GM08714 (cell line): ENCODE results near the gene NQO1.

Experiments used
- H3K4me3 ChIP-seq: fragments of 200-500 bp; sonication (Bioruptor generic); 2 replicates; pipeline ENCODE4 v1.5.1; 2014; ENCODE audit warnings: mild to moderate bottlenecking, low read length, inconsistent platforms
- ZNF274 ChIP-seq: IDR thresholded peaks from 2 replicates; pipeline ENCODE4 v1.6.1; 2012; ENCODE audit warnings: mild to moderate bottlenecking, low read depth, low read length

The NQO1 gene

GRCh38 chr16:69724981-69725479 lies 1.3 kb downstream of the NQO1 start:
- TF ChIP-seq ZNF274, result no peak
- no peak overlapping the region for H3K4me3 ChIP-seq

- no peak overlapping the region for H3K4me3 ChIP-seq
- TF ChIP-seq ZNF274, result no peak
Measured at GRCh38 chr16:69724414-69724873, 1.9 kb downstream of the NQO1 start.

- no peak for TF ChIP-seq ZNF274
- no peak overlapping the region for H3K4me3 ChIP-seq
Measured at GRCh38 chr16:69721441-69721957, 4.9 kb downstream of the NQO1 start.

GRCh38 chr16:69720822-69721430 lies 5.4 kb downstream of the NQO1 start:
- no peak overlapping the region for H3K4me3 ChIP-seq
- no peak for TF ChIP-seq ZNF274

GRCh38 chr16:69718111-69718764 lies 8.1 kb downstream of the NQO1 start:
- no peak for TF ChIP-seq ZNF274
- no peak overlapping the region for H3K4me3 ChIP-seq

- no peak overlapping the region for H3K4me3 ChIP-seq
- no peak for TF ChIP-seq ZNF274
Measured at GRCh38 chr16:69717066-69717465, 9.3 kb downstream of the NQO1 start.

- TF ChIP-seq ZNF274, result no peak
- no peak overlapping the region for H3K4me3 ChIP-seq
Measured at GRCh38 chr16:69712914-69713581, 13.3 kb downstream of the NQO1 start.

GRCh38 chr16:69712277-69712676 lies 14.1 kb downstream of the NQO1 start:
- TF ChIP-seq ZNF274, result no peak
- no peak overlapping the region for H3K4me3 ChIP-seq

GRCh38 chr16:69711115-69711740 lies 15.1 kb downstream of the NQO1 start:
- no peak overlapping the region for H3K4me3 ChIP-seq
- TF ChIP-seq ZNF274, result no peak

GRCh38 chr16:69709456-69710084 lies 16.8 kb downstream of the NQO1 start:
- TF ChIP-seq ZNF274, result no peak

GRCh38 chr16:69707920-69708683 lies 18.3 kb downstream of the NQO1 start:
- TF ChIP-seq ZNF274, result no peak
- no peak overlapping the region for H3K4me3 ChIP-seq

More at GRCh38 chr16:69709456-69710084, 16.8 kb downstream of the NQO1 start:
- no peak overlapping the region for H3K4me3 ChIP-seq

- H3K4me3 ChIP-seq, result no peak overlapping the region
- TF ChIP-seq ZNF274, result no peak
Measured at GRCh38 chr16:69706975-69707340, 19.4 kb downstream of the NQO1 start.
